ENCODE results near the gene MYBPC3. TPM values are rescaled to one million over a fixed set of nuclear protein-coding genes. Genes with fewer than 3 reads are reported as not detected.

The MYBPC3 gene
- polyA plus RNA-seq (2011; rRNA removed) (0.06 and 0.07 TPM in 2 replicates), polyA plus RNA-seq (2017; fragmentation: RNase III; extraction: RNeasy Plus Mini Kit Qiagen cat#74134 plus additional on column Dnase treatment) (0.04 to 0.07 TPM (median 0.05 TPM) in 3 replicates), polyA minus RNA-seq (2011; rRNA and poly(A)+ RNA removed) (0.05 TPM in 1 of 2 replicates, not detected in the other)
- 0.06 and 0.07 TPM in 2 replicates for polyA plus RNA-seq (2012; cell fraction: cytosol; rRNA removed)
- polyA plus RNA-seq (2012; cell fraction: nucleus; rRNA removed), result 0.17 and 0.19 TPM in 2 replicates

- WGBS (ENCODE audit: missing lambda C conversion rate), result 86% methylated on average over 4 of the region's 5 CpGs
- Histone ChIP-seq H3K27ac (no peak within 1 kb of the TSS), H3K4me2 (no peak within 1 kb of the TSS), H3K4me3 (no peak within 1 kb of the TSS), H3K9me3 (no peaks in the 10 kb centered on the region), H3K4me1 (peaks cover 4% of the 10 kb centered on the region; the same call in 1 of the 3 replicates)
- FAIRE-seq (no peak), ATAC-seq (no peak), DNase-seq (ENCODE audit: low read depth in 1 of 2, low spot score in 1 of 2) (no peak)
- ChIA-PET CTCF (interaction anchor here (0.9 to 4.0 kb wide), 3 partner anchors 93 to 172 kb away, joined by 3 to 44 read pairs (median 4); partner anchors contain the start of gene NR1H3), POLR2A (no interaction called here)
- no peak for TF ChIP-seq TP53 (CRISPR knock-in tag; IDR thresholded peaks at IDR 0.05)
- no peak for TF ChIP-seq HOXB5 (CRISPR knock-in tag; IDR thresholded peaks at IDR 0.05)
- TF ChIP-seq CEBPB (IDR thresholded peaks at IDR 0.05), result no peak
- TF ChIP-seq EHMT2 (IDR thresholded peaks at IDR 0.05; ENCODE audit: low read depth), result no peak
- TF ChIP-seq, protein P1, sequence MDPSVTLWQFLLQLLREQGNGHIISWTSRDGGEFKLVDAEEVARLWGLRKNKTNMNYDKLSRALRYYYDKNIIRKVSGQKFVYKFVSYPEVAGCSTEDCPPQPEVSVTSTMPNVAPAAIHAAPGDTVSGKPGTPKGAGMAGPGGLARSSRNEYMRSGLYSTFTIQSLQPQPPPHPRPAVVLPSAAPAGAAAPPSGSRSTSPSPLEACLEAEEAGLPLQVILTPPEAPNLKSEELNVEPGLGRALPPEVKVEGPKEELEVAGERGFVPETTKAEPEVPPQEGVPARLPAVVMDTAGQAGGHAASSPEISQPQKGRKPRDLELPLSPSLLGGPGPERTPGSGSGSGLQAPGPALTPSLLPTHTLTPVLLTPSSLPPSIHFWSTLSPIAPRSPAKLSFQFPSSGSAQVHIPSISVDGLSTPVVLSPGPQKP (IDR thresholded peaks at IDR 0.05; ENCODE audit: low read depth, low read length), result no peak
- no peak for TF ChIP-seq HOXA7 (CRISPR knock-in tag; IDR thresholded peaks at IDR 0.05)
- TF ChIP-seq CBX8 (IDR thresholded peaks at IDR 0.05), result no peak
- no peak for TF ChIP-seq SMC3 (IDR thresholded peaks at IDR 0.05)
- TF ChIP-seq HOXB13 (CRISPR knock-in tag; IDR thresholded peaks at IDR 0.05; ENCODE audit: low read depth), result no peak
- TF ChIP-seq HEYL (CRISPR knock-in tag; IDR thresholded peaks at IDR 0.05), result no peak
Measured at GRCh38 chr11:47352556-47352955, at the start of gene MYBPC3. Gene MYBPC3, minus strand, starts transcription at chr11:47352702. Its CDS starts 55 bp downstream, at chr11:47352647.

DNA sequence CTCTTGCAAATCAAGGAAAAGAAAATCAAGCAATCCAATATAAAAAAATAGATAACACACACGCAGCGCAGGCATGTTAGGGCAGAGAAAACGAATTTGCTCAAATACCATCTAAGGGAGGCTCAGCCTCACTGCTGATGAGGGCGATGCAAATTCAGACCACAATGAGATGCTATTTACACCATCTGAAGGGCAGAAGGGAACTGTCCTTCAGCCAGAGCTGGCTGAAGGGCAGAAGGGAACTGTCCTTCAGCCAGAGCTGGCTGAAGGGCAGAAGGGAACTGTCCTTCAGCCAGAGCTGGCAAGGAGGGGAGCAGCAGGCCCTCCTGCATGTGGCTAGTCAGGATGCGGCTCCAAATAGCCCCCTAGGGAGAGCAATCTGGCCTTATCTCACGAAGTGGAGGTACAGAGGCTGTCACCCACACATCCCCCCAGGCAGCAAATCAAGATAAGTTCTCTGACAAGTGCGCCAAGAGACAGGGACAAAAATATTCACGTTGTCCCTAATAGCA lies 48.3 kb upstream of the MYBPC3 start:
- WGBS (ENCODE audit: missing lambda C conversion rate), result 77% methylated on average over 8 of the region's 8 CpGs
- peak overlapping the region; percentile 73 to 87; a peak in 2 of 6 replicates for H3K27ac ChIP-seq
- FAIRE-seq, result no peak
- TF ChIP-seq SMC3 (IDR thresholded peaks at IDR 0.05), result no peak
- TF ChIP-seq, protein P2, sequence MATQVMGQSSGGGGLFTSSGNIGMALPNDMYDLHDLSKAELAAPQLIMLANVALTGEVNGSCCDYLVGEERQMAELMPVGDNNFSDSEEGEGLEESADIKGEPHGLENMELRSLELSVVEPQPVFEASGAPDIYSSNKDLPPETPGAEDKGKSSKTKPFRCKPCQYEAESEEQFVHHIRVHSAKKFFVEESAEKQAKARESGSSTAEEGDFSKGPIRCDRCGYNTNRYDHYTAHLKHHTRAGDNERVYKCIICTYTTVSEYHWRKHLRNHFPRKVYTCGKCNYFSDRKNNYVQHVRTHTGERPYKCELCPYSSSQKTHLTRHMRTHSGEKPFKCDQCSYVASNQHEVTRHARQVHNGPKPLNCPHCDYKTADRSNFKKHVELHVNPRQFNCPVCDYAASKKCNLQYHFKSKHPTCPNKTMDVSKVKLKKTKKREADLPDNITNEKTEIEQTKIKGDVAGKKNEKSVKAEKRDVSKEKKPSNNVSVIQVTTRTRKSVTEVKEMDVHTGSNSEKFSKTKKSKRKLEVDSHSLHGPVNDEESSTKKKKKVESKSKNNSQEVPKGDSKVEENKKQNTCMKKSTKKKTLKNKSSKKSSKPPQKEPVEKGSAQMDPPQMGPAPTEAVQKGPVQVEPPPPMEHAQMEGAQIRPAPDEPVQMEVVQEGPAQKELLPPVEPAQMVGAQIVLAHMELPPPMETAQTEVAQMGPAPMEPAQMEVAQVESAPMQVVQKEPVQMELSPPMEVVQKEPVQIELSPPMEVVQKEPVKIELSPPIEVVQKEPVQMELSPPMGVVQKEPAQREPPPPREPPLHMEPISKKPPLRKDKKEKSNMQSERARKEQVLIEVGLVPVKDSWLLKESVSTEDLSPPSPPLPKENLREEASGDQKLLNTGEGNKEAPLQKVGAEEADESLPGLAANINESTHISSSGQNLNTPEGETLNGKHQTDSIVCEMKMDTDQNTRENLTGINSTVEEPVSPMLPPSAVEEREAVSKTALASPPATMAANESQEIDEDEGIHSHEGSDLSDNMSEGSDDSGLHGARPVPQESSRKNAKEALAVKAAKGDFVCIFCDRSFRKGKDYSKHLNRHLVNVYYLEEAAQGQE (IDR thresholded peaks at IDR 0.05), result no peak
- no peak for TF ChIP-seq MYC (IDR thresholded peaks at IDR 0.05; ENCODE audit: borderline replicate concordance, low read length)
- TF ChIP-seq GATA3 (IDR thresholded peaks at IDR 0.05; ENCODE audit: borderline replicate concordance), result no peak
- no peak for TF ChIP-seq FOSL2 (IDR thresholded peaks at IDR 0.05)
- no peak for TF ChIP-seq FOSL2 (CRISPR knock-in tag; IDR thresholded peaks at IDR 0.05)
- no peak for TF ChIP-seq EHMT2 (IDR thresholded peaks at IDR 0.05; ENCODE audit: low read depth)
- TF ChIP-seq, protein P3, sequence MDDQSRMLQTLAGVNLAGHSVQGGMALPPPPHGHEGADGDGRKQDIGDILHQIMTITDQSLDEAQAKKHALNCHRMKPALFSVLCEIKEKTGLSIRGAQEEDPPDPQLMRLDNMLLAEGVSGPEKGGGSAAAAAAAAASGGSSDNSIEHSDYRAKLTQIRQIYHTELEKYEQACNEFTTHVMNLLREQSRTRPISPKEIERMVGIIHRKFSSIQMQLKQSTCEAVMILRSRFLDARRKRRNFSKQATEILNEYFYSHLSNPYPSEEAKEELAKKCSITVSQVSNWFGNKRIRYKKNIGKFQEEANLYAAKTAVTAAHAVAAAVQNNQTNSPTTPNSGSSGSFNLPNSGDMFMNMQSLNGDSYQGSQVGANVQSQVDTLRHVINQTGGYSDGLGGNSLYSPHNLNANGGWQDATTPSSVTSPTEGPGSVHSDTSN (IDR thresholded peaks at IDR 0.05), result no peak
- TF ChIP-seq HOXB5 (CRISPR knock-in tag; IDR thresholded peaks at IDR 0.05), result no peak
- no peak for TF ChIP-seq BCL3 (IDR thresholded peaks at IDR 0.05)
- no peak for TF ChIP-seq CHD4 (IDR thresholded peaks at IDR 0.05; ENCODE audit: borderline replicate concordance)
- no peak for TF ChIP-seq RARB (CRISPR knock-in tag; IDR thresholded peaks at IDR 0.05)
- TF ChIP-seq POLR2AphosphoS2 (conservative IDR thresholded peaks at IDR 0.05; ENCODE audit: low read length), result no peak
- no peak for TF ChIP-seq TFCP2L1 (CRISPR knock-in tag; IDR thresholded peaks at IDR 0.05)
- no peak for TF ChIP-seq RFX5 (IDR thresholded peaks at IDR 0.05)
- no peak for TF ChIP-seq NR3C1 (IDR thresholded peaks at IDR 0.05)
- no peak for TF ChIP-seq NPAS2 (CRISPR knock-in tag; IDR thresholded peaks at IDR 0.05; ENCODE audit: borderline replicate concordance)
- no peak for TF ChIP-seq CEBPB (IDR thresholded peaks at IDR 0.05)
- no peak for DNase-seq (ENCODE audit: low read depth in 1 of 2, low spot score in 1 of 2)
- H3K4me3 ChIP-seq, result no peak overlapping the region; the same call in 2 of the 3 replicates
- no peaks in the 10 kb centered on the region for H3K9me3 ChIP-seq
- ChIA-PET CTCF (interaction anchor here (0.6 to 3.9 kb wide), 4 partner anchors 10 to 28 kb away, joined by 3 to 27 read pairs (median 4); no protein-coding TSS in a partner anchor), POLR2A (no interaction called here)
- ATAC-seq, result peak; percentile 51 to 54; a peak in 3 of 6 replicates
- peaks cover 6% of the 10 kb centered on the region; the same call in 2 of the 3 replicates for H3K4me1 ChIP-seq
- peak overlapping the region; percentile 99 for H3K4me2 ChIP-seq
